Neuronal stem cell (in vitro differentiated cells): ENCODE data around the gene CASTOR1.

Source experiments
- DNase-seq: peaks from one replicate; pipeline ENCODE4 v3.0.0-alpha.2; 2013; ENCODE audit warnings: low spot score
- H2AFZ ChIP-seq: one replicate; pipeline ENCODE4 v1.6.1; 2013; ENCODE audit warnings: mild to moderate bottlenecking, low read length, inconsistent platforms
- H2AK5ac ChIP-seq: 2 replicates; pipeline ENCODE4 v1.6.1; 2013; ENCODE audit warnings: low read depth, mild to moderate bottlenecking, inconsistent platforms, low read length, moderate library complexity, mixed read lengths
- H2BK120ac ChIP-seq: 2 replicates; pipeline ENCODE4 v1.6.1; 2013; ENCODE audit warnings: low read depth, mild to moderate bottlenecking, inconsistent platforms, low read length, moderate library complexity, mixed read lengths
- H2BK12ac ChIP-seq: one replicate; pipeline ENCODE4 v1.6.1; 2013; ENCODE audit warnings: low read length, inconsistent platforms
- H2BK15ac ChIP-seq: 2 replicates; pipeline ENCODE4 v1.6.1; 2013; ENCODE audit warnings: mild to moderate bottlenecking, low read length, inconsistent platforms, mixed read lengths
- H2BK5ac ChIP-seq: one replicate; pipeline ENCODE4 v1.6.1; 2013; ENCODE audit warnings: inconsistent platforms, mild to moderate bottlenecking, low read length, moderate library complexity
- H3K14ac ChIP-seq: one replicate; pipeline ENCODE4 v1.6.1; 2013; ENCODE audit warnings: low read length, inconsistent platforms
- H3K18ac ChIP-seq: 2 replicates; pipeline ENCODE4 v1.6.1; 2013; ENCODE audit warnings: low read length, inconsistent platforms
- H3K23ac ChIP-seq: 2 replicates; pipeline ENCODE4 v1.6.1; 2013; ENCODE audit warnings: low read depth, mild to moderate bottlenecking, mixed read lengths, low read length, inconsistent platforms; ENCODE audit not compliant: poor library complexity
- H3K27ac ChIP-seq: replicated peaks from 3 replicates; pipeline ENCODE4 v1.5.1; 2013; ENCODE audit warnings: low read length, inconsistent platforms
- H3K27me3 ChIP-seq, 3 experiments: 2 replicates each; pipeline ENCODE4 v1.6.1; 2013; ENCODE audit warnings: low read length in 3 of 3, mild to moderate bottlenecking in 2 of 3, inconsistent platforms in 1 of 3, low read depth in 1 of 3, mixed read lengths in 1 of 3, moderate library complexity in 1 of 3; ENCODE audit not compliant: control insufficient read depth in 3 of 3, insufficient read depth in 3 of 3
- H3K36me3 ChIP-seq, 2 donors: replicated peaks in 1 of 2; 2 replicates each; pipeline ENCODE4 v1.6.1; 2013; ENCODE audit warnings: low read length in 2 of 2; ENCODE audit not compliant: control insufficient read depth in 2 of 2, insufficient read depth in 2 of 2
- H3K4ac ChIP-seq: 2 replicates; pipeline ENCODE4 v1.6.1; 2013; ENCODE audit warnings: inconsistent platforms, mild to moderate bottlenecking, low read length, moderate library complexity
- H3K4me1 ChIP-seq, 2 donors: 1 replicate in 1 of 2; 2 replicates in 1 of 2; pipeline ENCODE4 v1.6.1; 2013; ENCODE audit warnings: low read length in 2 of 2, low read depth in 1 of 2; ENCODE audit not compliant: control insufficient read depth in 2 of 2, insufficient read depth in 1 of 2
- H3K4me2 ChIP-seq: one replicate; pipeline ENCODE4 v1.6.1; 2013; ENCODE audit warnings: mild to moderate bottlenecking, low read length, inconsistent platforms; ENCODE audit not compliant: insufficient read depth, poor library complexity, severe bottlenecking
- H3K4me3 ChIP-seq, 2 donors: 2 replicates each; pipeline ENCODE4 v1.5.1; 2013; ENCODE audit warnings: low read length in 2 of 2, mild to moderate bottlenecking in 2 of 2, inconsistent platforms in 1 of 2, moderate library complexity in 1 of 2
- H3K79me1 ChIP-seq: one replicate; pipeline ENCODE4 v1.6.1; 2013; ENCODE audit warnings: low read depth, mild to moderate bottlenecking, inconsistent platforms, low read length, moderate library complexity
- H3K9ac ChIP-seq: one replicate; pipeline ENCODE4 v1.6.1; 2013; ENCODE audit warnings: mild to moderate bottlenecking, low read depth, low read length, inconsistent platforms; ENCODE audit not compliant: poor library complexity
- H3K9me3 ChIP-seq, 2 donors: replicated peaks in 1 of 2; 2 replicates each; pipeline versions ENCODE3 to v1.6.1; 2013; ENCODE audit warnings: low read length in 2 of 2, mild to moderate bottlenecking in 2 of 2, inconsistent platforms in 1 of 2, low read depth in 1 of 2, mixed read lengths in 1 of 2, moderate library complexity in 1 of 2; ENCODE audit not compliant: control insufficient read depth in 2 of 2, insufficient read depth in 1 of 2
- H4K8ac ChIP-seq: one replicate; pipeline ENCODE4 v1.6.1; 2013; ENCODE audit warnings: low read depth, mild to moderate bottlenecking, inconsistent platforms, low read length, moderate library complexity
- H4K91ac ChIP-seq: one replicate; pipeline ENCODE4 v1.6.1; 2013; ENCODE audit warnings: low read length, low read depth, mild to moderate bottlenecking, inconsistent platforms; ENCODE audit not compliant: poor library complexity
- WGBS, 2 donors: extraction: QIAGEN DNeasy Blood & Tissue Kit; methylation state at CpG; one replicate each; pipeline ENCODE4 v1.1.7; 2013; ENCODE audit warnings: missing lambda C conversion rate in 2 of 2, mixed read lengths in 1 of 2; ENCODE audit not compliant: insufficient read length in 2 of 2, insufficient replicate concordance in 1 of 2; ENCODE audit errors: extremely low coverage in 2 of 2; 5-methylcytosine and 5-hydroxymethylcytosine counted together

The CASTOR1 gene

GRCh38 chr22:30270832-30271231, 18.5 kb downstream of the CASTOR1 start:
- Histone ChIP-seq H3K18ac (peak overlapping the region; percentile 27), H2BK5ac (no peak overlapping the region), H3K27me3 (peaks cover 0 to 17% (median 0%) of the 10 kb centered on the region in 3 experiments), H2AFZ (no peak overlapping the region), H3K4me2 (no peak overlapping the region), H3K79me1 (no peaks in the 10 kb centered on the region), H3K4me3 (no peak overlapping the region), H3K4ac (no peak overlapping the region), H3K14ac (no peak overlapping the region), H4K8ac (no peak overlapping the region), H3K4me1 (no peaks in the 10 kb centered on the region), H2BK15ac (no peak overlapping the region), H4K91ac (no peak overlapping the region), H2BK120ac (no peak overlapping the region), H2AK5ac (peak overlapping the region; percentile 23), H2BK12ac (no peak overlapping the region), H3K9ac (peak overlapping the region; percentile 14), H3K36me3 (no peaks in the 10 kb centered on the region), H3K27ac (no peak overlapping the region), H3K23ac (peak overlapping the region; percentile 25), H3K9me3 (no peaks in the 10 kb centered on the region)
- no CpG with 5 or more reads among the region's 16 CpGs for WGBS, 2 donors
- no peak for DNase-seq

- Histone ChIP-seq H3K14ac (no peak overlapping the region), H3K4me2 (no peak overlapping the region), H4K8ac (no peak overlapping the region), H3K9ac (no peak overlapping the region), H2AFZ (no peak overlapping the region), H3K79me1 (no peaks in the 10 kb centered on the region), H3K4me3 (no peak overlapping the region), H3K23ac (peak overlapping the region; percentile 46), H3K27me3 (peaks cover 0 to 14% (median 0%) of the 10 kb centered on the region in 3 experiments), H2BK12ac (no peak overlapping the region), H2AK5ac (peak overlapping the region; percentile 66), H2BK120ac (no peak overlapping the region), H3K4me1 (peaks cover 1% of the 10 kb centered on the region in 2 donors), H3K18ac (no peak overlapping the region), H3K9me3 (no peaks in the 10 kb centered on the region), H4K91ac (no peak overlapping the region), H2BK5ac (no peak overlapping the region), H3K36me3 (no peaks in the 10 kb centered on the region), H3K4ac (no peak overlapping the region), H3K27ac (no peak overlapping the region), H2BK15ac (peak overlapping the region; percentile 9)
- DNase-seq: no peak
- no CpG with 5 or more reads among the region's 8 CpGs for WGBS, 2 donors
These were observed 21.0 kb downstream of the CASTOR1 start for GRCh38 chr22:30268331-30268730.

- H3K18ac ChIP-seq: peak overlapping the region; percentile 33
- H3K9me3 ChIP-seq: no peaks in the 10 kb centered on the region
- no peak overlapping the region for H3K27ac ChIP-seq
- no peaks in the 10 kb centered on the region for H3K79me1 ChIP-seq
- H2BK15ac ChIP-seq: peak overlapping the region; percentile 9
- no peaks in the 10 kb centered on the region for H3K36me3 ChIP-seq
- peak overlapping the region; percentile 29 for H3K4ac ChIP-seq
- peaks cover 0 to 10% (median 0%) of the 10 kb centered on the region in 3 experiments for H3K27me3 ChIP-seq
- H3K23ac ChIP-seq: peak overlapping the region; percentile 46
- no peak overlapping the region for H2AFZ ChIP-seq
- H4K8ac ChIP-seq: no peak overlapping the region
- no peak for DNase-seq
- H3K14ac ChIP-seq: peak overlapping the region; percentile 5
- H2BK120ac ChIP-seq: no peak overlapping the region
- H3K9ac ChIP-seq: no peak overlapping the region
- WGBS, 2 donors: no CpG with 5 or more reads among the region's 14 CpGs
- H3K4me3 ChIP-seq: no peak overlapping the region
- H2AK5ac ChIP-seq: peak overlapping the region; percentile 66
- H2BK12ac ChIP-seq: no peak overlapping the region
- peaks cover 1 to 5% of the 10 kb centered on the region in 2 donors for H3K4me1 ChIP-seq
- H3K4me2 ChIP-seq: no peak overlapping the region
- H2BK5ac ChIP-seq: no peak overlapping the region
- no peak overlapping the region for H4K91ac ChIP-seq
These were observed 21.7 kb downstream of the CASTOR1 start for GRCh38 chr22:30267382-30268302.
